K562 (cell line): Measurements from ENCODE around the gene ACTN2. TPM values are rescaled to one million over a fixed set of nuclear protein-coding genes. Genes with fewer than 3 reads are reported as not detected.

ENCODE experiments used
- ATAC-seq: fragments of 200-7000 bp; cut with Tn5 transposase; 3 replicates; pipeline ENCODE4 v1.9.1; 2020; ENCODE audit warnings: moderate library complexity
- BruUV-seq: library from RNA; stranded (reverse); fragments of 400-500 nt; replicated peaks from 2 replicates; lab custom pipeline; 2021; lab: Mats Ljungman, UMichigan
- CTCF ChIA-PET: fragments of 300-600 bp; formaldehyde crosslinking; extraction: SDS; loops from one replicate; lab custom pipeline; 2021; ENCODE audit warnings: low intra/inter-chr PET ratio; lab: Yijun Ruan, JAX
- POLR2A ChIA-PET: fragments of 300-600, 350-650 bp; sonication (Branson Sonifier 250); formaldehyde crosslinking; extraction: SDS; loops from one replicate; lab custom pipeline; 2021; ENCODE audit warnings: antibody characterized with exemption, inconsistent platforms; lab: Yijun Ruan, JAX
- DNase-seq, 4 experiments: peaks; one replicate each; pipeline versions ENCODE4 v3.0.0 to v3.0.0-alpha.2; 2011 to 2018; ENCODE audit warnings: low spot score in 3 of 4, mixed read lengths in 3 of 4; ENCODE audit errors: extremely low read depth in 1 of 4
- FAIRE-seq: peaks from 2 replicates; lab custom pipeline; 2011; peaks lifted over from hg19 to GRCh38; lab: Jason Lieb, UNC
- H2AFZ ChIP-seq: 2 replicates; pipeline ENCODE4 v1.6.0; 2011; ENCODE audit warnings: low read depth, low read length, control low read depth, inconsistent platforms
- H3K27ac ChIP-seq: fragments of 200-600 bp; 3 replicates; pipeline ENCODE4 v1.8.0; 2011; ENCODE audit warnings: low read depth, mild to moderate bottlenecking, control low read depth, inconsistent platforms, low read length, moderate library complexity, mixed read lengths; ENCODE audit errors: extremely low read depth
- H3K27me3 ChIP-seq, 2 experiments: fragments of 300-600 bp in 1 of 2; 2 replicates in 1 of 2; 3 replicates in 1 of 2; pipeline versions ENCODE4 v1.6.0 to v1.8.0; 2011; ENCODE audit warnings: inconsistent platforms in 2 of 2, low read length in 2 of 2, mild to moderate bottlenecking in 1 of 2, mixed read lengths in 1 of 2, moderate library complexity in 1 of 2; ENCODE audit not compliant: control insufficient read depth in 2 of 2, insufficient read depth in 2 of 2
- H3K36me3 ChIP-seq: fragments of 300-600 bp; 3 replicates; pipeline ENCODE4 v1.8.0; 2011; ENCODE audit warnings: mild to moderate bottlenecking, low read length, inconsistent platforms; ENCODE audit not compliant: control insufficient read depth, insufficient read depth
- H3K4me1 ChIP-seq, 2 experiments: fragments of 200-600 bp in 1 of 2; replicated peaks in 1 of 2; 2 replicates in 1 of 2; 3 replicates in 1 of 2; pipeline versions ENCODE4 v1.5.1 to v1.8.0; 2011; ENCODE audit warnings: inconsistent platforms in 2 of 2, low read length in 2 of 2, mild to moderate bottlenecking in 1 of 2, mixed read lengths in 1 of 2, moderate library complexity in 1 of 2; ENCODE audit not compliant: control insufficient read depth in 2 of 2, insufficient read depth in 2 of 2
- H3K4me2 ChIP-seq: 2 replicates; pipeline ENCODE4 v1.6.1; 2011; ENCODE audit warnings: low read length, control low read depth, inconsistent platforms, mixed read lengths; ENCODE audit not compliant: insufficient read depth
- H3K4me3 ChIP-seq: fragments of 200-600 bp; sonication (generic), shearing (Covaris generic); 2 replicates; pipeline ENCODE4 v1.5.1; 2016; ENCODE audit warnings: control low read depth, inconsistent platforms
- H3K79me2 ChIP-seq: fragments of 200-600 bp; 3 replicates; pipeline ENCODE4 v1.8.0; 2011; ENCODE audit warnings: low read length, inconsistent platforms; ENCODE audit not compliant: control insufficient read depth, insufficient read depth
- H3K9ac ChIP-seq, 2 experiments: 2 replicates each; pipeline versions ENCODE4 v1.6.0 to v1.6.1; 2011; ENCODE audit warnings: low read depth in 2 of 2, low read length in 2 of 2, control low read depth in 1 of 2, inconsistent platforms in 1 of 2, mild to moderate bottlenecking in 1 of 2, mixed read lengths in 1 of 2; ENCODE audit not compliant: insufficient read depth in 1 of 2
- H3K9me1 ChIP-seq: one replicate; pipeline ENCODE4 v1.6.0; 2011; ENCODE audit warnings: inconsistent platforms, mild to moderate bottlenecking, low read length, moderate library complexity; ENCODE audit not compliant: control insufficient read depth, insufficient read depth
- H3K9me3 ChIP-seq: replicated peaks from 2 replicates; pipeline ENCODE4 v1.5.1; 2011; ENCODE audit warnings: low read depth, low read length, inconsistent platforms; ENCODE audit not compliant: control insufficient read depth, insufficient read depth
- H4K20me1 ChIP-seq: replicated peaks from 2 replicates; pipeline ENCODE4 v1.6.1; 2011; ENCODE audit warnings: low read length, inconsistent platforms, mixed read lengths; ENCODE audit not compliant: control insufficient read depth, insufficient read depth
- RHOXF2B ChIP-seq: fragments of 250-450 bp; sonication (Bioruptor Pico); conservative IDR thresholded peaks from 2 replicates; pipeline ENCODE4 v1.5.1; 2021
- ZSCAN29 ChIP-seq: fragments of 450-650 bp; IDR thresholded peaks from 2 replicates; pipeline ENCODE4 v1.6.1; 2017
- WGBS: fragments of 100-300 bp; shearing (Covaris generic); methylation state at CpG from one replicate; pipeline ENCODE4 v1.1.6; 2016; ENCODE audit warnings: low coverage, mixed read lengths; ENCODE audit not compliant: insufficient coverage; ENCODE audit errors: missing lambda C conversion rate; 5-methylcytosine and 5-hydroxymethylcytosine counted together
- in situ Hi-C: fragments of 300-500 bp; cut with MboI; formaldehyde crosslinking; loops from 4 replicates; pipeline ENCODE4 v1.15.0; 2018; ENCODE audit warnings: inconsistent platforms, mixed read lengths
- intact Hi-C: fragments of 100-400 bp; cut with micrococcal nuclease; formaldehyde crosslinking; loops from 2 replicates; pipeline ENCODE4 v1.14.2; 2022
- polyA plus RNA-seq, 8 experiments: library from polyadenylated mRNA; depleted of rRNA in 4 of 8; stranded (reverse) in 5 of 8; unstranded in 3 of 8; fragments of >200 nt; fragmentation: Nextera tagmentation in 2 of 8; fragmentation: Illumina TruSeq in 1 of 8; extraction: Ambion mirVana in 2 of 8; extraction: Trizol in 1 of 8; gene quantifications; 2 replicates each; pipeline versions ENCODE4 v1.2.1 to v1.2.3, GENCODE V29; 2011 to 2014; ENCODE audit warnings: inconsistent platforms in 1 of 8, missing spikeins in 1 of 8
- total RNA-seq, 7 experiments: library from RNA; depleted of rRNA in 6 of 7; stranded (reverse); fragments of >200 nt in 6 of 7; fragmentation: Illumina TruSeq in 2 of 7; extraction: Trizol in 2 of 7; gene quantifications; 2 replicates each; pipeline versions ENCODE4 v1.2.1 to v1.2.3, GENCODE V29; 2011 to 2021; ENCODE audit warnings: low replicate concordance in 1 of 7

The ACTN2 gene
- total and polyA plus RNA-seq, 9 of the 15 experiments (the other 6 are each of a cell fraction or from before 2014, with no cell fraction given): 0.18 to 0.94 (median 0.42) TPM

GRCh38 chr1:236728752-236729151 lies 42.5 kb downstream of the ACTN2 start:
- BruUV-seq: no TSS peak
- ChIA-PET POLR2A (interaction anchor here (0.8 to 1.0 kb wide), 2 partner anchors 11 to 52 kb away, joined by 3 read pairs; no protein-coding TSS in a partner anchor), CTCF (no interaction called here)
- Histone ChIP-seq H3K9ac (no peak overlapping the region), H3K27me3 (peaks cover 7 to 21% of the 10 kb centered on the region in 2 experiments; a peak in 4 of 5 replicates), H3K4me3 (no peak overlapping the region), H3K27ac (no peak overlapping the region), H4K20me1 (no peaks in the 10 kb centered on the region), H3K9me3 (no peaks in the 10 kb centered on the region), H2AFZ (no peak overlapping the region), H3K4me2 (no peak overlapping the region), H3K36me3 (no peaks in the 10 kb centered on the region), H3K4me1 (peaks cover 0 to 4% of the 10 kb centered on the region in 2 experiments; a peak in 1 of 5 replicates), H3K79me2 (no peaks in the 10 kb centered on the region), H3K9me1 (no peaks in the 10 kb centered on the region)
- FAIRE-seq (no peak), ATAC-seq (peak; percentile 30; the same call in 2 of the 3 replicates), DNase-seq (no peak)
- WGBS: 6% methylated on average over 4 of the region's 4 CpGs
- no peak for TF ChIP-seq ZSCAN29
- intact Hi-C loops (no loop called here), in situ Hi-C loops (loop anchor here (25.0 kb wide), 2 partner anchors 659 to 834 kb away; no protein-coding TSS in a partner anchor)

- intact Hi-C loops: no loop called here
- no peak overlapping the region for H2AFZ ChIP-seq
- no peak for FAIRE-seq
- H3K27ac ChIP-seq: no peak overlapping the region
- no peak overlapping the region for H3K4me2 ChIP-seq
- WGBS: 10% methylated on average over 3 of the region's 3 CpGs
- no TSS peak for BruUV-seq
- no peak for ATAC-seq
- H3K9ac ChIP-seq: no peak overlapping the region
- H4K20me1 ChIP-seq: no peaks in the 10 kb centered on the region
- H3K79me2 ChIP-seq: no peaks in the 10 kb centered on the region
- ChIA-PET POLR2A (no interaction called here), CTCF (no interaction called here)
- in situ Hi-C loops: loop anchor here (25.0 kb wide), 2 partner anchors 654 to 829 kb away; no protein-coding TSS in a partner anchor
- H3K9me3 ChIP-seq: no peaks in the 10 kb centered on the region
- no peaks in the 10 kb centered on the region for H3K9me1 ChIP-seq
- no peaks in the 10 kb centered on the region for H3K4me1 ChIP-seq
- no peaks in the 10 kb centered on the region for H3K36me3 ChIP-seq
- no peak for TF ChIP-seq RHOXF2B
- peaks cover 24 to 26% of the 10 kb centered on the region in 2 experiments for H3K27me3 ChIP-seq
- DNase-seq: no peak
- no peak overlapping the region for H3K4me3 ChIP-seq
Measured at GRCh38 chr1:236733653-236734052, 47.4 kb downstream of the ACTN2 start.
